Skin of body (tissue), 2 donors: Measurements from ENCODE around the gene TIMP3. TPM values are rescaled to one million over a fixed set of nuclear protein-coding genes. Genes with fewer than 3 reads are reported as not detected.

ENCODE experiments used
- DNase-seq: peaks from one replicate; lab custom pipeline; 2025; lab: John Stamatoyannopoulos, UW
- total RNA-seq: library from RNA; depleted of rRNA; stranded (reverse); fragments of >200 nt; gene quantifications from one replicate; pipeline ENCODE4 v1.2.3, GENCODE V29; 2014

The TIMP3 gene
- total RNA-seq, 1 donor from 2014 or later = 89.6 TPM

- DNase-seq = no peak
These were observed 25.6 kb downstream of the TIMP3 start for GRCh38 chr22:32827049-32827602.

DNA sequence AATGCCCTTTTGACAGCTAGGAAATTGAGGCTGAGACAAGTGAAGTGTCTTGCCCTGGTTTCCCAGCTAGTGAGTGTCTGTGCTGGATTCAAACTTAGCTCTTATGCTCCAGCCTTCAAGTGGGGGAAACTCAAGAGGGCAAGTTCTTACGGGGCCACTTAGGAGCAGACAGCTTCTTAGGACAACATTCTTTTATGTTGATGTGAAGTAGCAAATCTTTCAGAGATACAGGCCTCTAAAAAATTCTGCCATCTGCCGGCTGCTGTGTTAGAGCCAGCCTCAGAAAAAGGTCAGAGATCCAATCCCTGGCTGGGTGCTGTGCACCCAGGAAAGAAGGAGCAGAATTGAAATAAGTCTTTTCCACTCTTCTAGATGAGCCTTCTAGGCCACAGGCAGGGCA lies 26.6 kb downstream of the TIMP3 start:
- DNase-seq = no peak

GRCh38 chr22:32828561-32828960 lies 27.1 kb downstream of the TIMP3 start:
- DNase-seq = no peak

DNA sequence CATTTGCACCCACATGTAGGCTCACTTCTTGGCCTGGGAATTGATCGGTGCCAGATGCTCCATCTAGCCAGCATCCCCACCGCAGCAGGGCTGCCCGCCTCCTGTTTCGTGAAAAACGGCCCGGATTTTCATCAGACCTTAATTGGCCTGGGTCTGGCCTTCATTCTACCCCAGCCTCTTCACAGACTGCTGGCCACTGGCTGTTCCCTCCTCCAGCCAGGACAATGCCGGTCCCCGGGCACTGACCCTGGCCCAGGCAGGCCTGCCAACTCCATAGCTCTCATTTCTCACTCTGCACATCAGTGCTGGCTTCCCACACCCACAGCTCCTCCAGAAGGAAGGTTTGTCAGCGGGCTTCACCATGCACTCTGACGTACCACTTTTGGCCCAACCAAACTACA lies 27.9 kb downstream of the TIMP3 start:
- DNase-seq = no peak

DNA sequence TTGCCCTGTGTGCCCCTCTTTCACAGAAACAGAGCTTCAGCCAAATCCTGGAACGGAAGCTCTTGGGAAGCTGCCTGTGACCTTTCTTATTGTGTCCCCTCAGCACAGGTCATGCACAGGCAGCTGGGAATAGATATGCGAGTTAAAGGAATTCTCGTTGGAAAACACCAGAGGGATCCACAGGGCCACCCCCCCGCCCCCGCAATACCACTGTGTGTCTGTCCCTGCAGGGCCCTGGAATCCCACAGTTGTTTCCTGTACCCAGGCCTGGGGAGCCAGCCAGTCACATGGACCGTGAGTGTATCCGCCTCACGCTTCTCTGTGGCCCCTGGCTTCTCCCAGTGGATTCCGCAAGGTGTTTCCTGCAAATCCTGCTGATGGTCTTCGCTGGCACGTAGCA lies 29.0 kb downstream of the TIMP3 start:
- DNase-seq = peak; percentile 50

DNA sequence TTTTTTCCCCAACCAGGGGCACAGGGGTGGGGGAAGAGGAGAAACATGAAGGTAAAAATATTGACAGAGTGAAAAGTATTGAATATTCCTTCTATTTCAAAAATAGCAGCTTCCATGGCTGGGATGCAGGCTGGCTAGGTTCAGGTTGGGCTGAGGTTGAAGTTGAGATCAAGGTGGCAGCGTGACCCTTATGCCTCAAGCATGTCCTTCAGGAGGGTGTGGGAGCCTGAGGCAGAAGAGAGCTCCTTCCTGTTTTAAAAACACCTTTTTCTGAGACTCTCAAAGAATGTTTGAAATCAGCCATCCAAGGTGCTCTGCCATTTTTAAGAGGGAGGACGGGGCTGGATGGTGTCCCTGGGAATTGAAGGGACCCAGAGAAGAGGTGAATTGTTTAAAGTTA lies 29.5 kb downstream of the TIMP3 start:
- DNase-seq = no peak

- no peak for DNase-seq
These were observed 30.1 kb downstream of the TIMP3 start for GRCh38 chr22:32831584-32831983.

GRCh38 chr22:32832174-32832573 lies 30.7 kb downstream of the TIMP3 start:
- peak; percentile 23 for DNase-seq

GRCh38 chr22:32836280-32837123 lies 35.0 kb downstream of the TIMP3 start:
- no peak for DNase-seq

DNA sequence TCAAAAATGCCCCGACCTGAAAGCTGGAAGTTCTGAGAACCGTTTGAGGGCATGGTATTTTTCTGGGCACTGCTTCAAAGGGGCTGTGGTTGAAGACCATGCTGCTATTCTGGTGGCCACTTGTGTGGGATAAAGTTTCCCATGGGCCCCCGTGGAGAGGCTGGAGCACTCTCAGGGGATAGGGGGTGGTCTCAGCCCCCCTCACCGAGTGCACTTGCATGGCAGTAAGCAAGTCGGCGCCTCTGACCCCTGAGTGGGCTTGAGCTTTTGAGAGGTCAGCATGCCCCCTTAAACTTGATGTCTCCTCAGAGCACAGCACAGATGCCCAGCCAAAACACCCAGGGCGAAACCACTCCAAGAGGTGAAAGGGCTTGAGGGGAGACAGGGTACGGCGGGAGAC lies 35.6 kb downstream of the TIMP3 start:
- DNase-seq = no peak

DNA sequence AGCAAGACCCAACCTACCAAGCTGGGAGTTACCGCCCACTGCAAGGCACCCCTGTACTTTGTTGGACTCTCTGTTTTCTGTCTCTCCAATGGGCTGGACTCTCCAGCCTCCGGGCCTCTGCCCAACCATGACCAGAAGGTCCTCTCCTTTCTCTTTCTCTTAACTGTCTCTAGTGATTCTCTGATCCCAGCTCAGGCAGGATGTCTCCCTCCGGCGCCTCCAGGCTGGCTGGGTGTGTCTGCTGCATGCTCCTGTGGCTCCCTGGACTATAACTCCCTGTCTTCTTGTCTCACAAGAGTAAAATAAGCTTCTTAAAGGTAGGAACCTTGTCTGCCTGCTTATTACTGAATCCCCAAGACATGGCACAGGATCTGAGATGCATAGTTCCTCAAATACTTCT lies 36.3 kb downstream of the TIMP3 start:
- DNase-seq = no peak

- DNase-seq = peak; percentile 66
These were observed 38.5 kb downstream of the TIMP3 start for GRCh38 chr22:32839831-32840584.

GRCh38 chr22:32841175-32841574 lies 39.7 kb downstream of the TIMP3 start:
- no peak for DNase-seq

DNA sequence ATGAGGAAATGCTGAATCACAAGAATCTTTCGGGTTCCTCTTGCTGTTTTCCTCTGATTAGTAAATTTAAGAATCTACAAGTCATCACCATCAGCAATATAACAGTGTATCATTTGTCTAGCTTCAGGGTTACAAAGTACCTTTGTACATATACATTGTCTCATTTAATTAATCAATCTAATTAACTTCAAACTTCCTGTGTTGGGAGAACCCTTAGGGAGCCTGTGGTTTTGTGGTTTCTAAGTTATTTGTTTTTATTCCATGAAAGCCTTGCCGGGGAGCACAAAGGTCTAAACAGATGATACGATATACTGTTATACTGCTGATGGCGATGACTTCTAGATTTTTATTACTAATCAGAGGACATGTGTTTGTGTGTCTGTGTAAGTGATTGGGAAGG lies 41.0 kb downstream of the TIMP3 start:
- DNase-seq = no peak

DNA sequence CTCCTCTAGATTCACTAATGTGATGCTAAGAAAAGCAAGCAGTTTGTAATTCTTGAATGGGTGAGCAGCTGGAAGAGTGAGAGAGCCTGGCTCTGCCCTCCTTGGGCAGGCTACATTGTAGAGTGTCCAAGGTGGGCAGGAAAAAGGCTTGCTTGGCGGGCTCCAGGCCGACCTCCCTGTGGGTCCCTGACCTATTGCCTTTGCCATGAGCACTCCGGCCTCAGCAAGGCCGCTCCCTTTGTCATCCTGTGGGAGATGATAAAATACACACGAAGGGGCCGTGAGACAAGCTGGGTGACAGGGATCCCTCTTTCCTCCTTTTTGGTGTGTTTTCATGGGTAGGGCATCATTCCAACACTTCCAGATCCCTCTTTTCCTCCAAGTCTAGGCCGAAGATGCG lies 41.8 kb downstream of the TIMP3 start:
- no peak for DNase-seq

DNA sequence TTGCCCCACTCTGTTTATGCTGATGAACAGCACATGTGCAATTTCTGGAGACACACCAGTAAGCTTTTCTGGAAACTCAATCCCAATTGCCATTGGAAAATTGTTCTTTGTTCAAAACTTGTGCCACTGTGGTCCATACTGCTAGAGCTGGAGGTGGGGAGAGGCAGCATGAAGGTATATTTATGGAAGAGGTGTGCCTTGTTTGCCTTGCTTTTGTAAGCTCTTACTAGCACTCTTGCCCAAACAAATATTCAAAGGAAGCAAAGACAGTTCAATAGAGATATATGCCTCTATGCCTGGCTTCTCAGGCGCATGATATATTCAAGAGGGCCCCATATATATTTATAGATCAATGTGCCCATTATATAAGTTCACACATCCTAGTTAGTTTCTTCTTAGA lies 42.7 kb downstream of the TIMP3 start:
- DNase-seq = no peak

GRCh38 chr22:32846780-32847491 lies 45.4 kb downstream of the TIMP3 start:
- no peak for DNase-seq

DNA sequence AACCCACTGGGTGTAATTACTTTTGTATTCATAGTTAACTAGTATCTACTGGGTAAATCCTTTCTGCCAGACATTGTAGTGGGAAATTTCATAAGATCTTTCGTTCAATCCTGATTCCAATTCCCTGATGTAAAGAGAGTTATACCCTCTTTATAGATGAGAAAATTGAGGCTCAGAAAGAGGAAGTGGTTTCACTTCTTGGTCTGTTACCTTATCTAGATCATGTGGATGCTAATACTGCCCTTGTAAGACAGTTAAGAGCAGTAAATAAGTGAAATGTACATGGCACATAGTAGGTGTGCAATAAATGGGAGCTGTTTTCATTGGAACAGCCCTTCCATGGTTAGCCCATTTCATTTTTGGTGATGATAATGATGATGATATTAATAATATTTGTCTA lies 46.7 kb downstream of the TIMP3 start:
- DNase-seq = no peak

GRCh38 chr22:32849501-32849900 lies 48.0 kb downstream of the TIMP3 start:
- no peak for DNase-seq

DNA sequence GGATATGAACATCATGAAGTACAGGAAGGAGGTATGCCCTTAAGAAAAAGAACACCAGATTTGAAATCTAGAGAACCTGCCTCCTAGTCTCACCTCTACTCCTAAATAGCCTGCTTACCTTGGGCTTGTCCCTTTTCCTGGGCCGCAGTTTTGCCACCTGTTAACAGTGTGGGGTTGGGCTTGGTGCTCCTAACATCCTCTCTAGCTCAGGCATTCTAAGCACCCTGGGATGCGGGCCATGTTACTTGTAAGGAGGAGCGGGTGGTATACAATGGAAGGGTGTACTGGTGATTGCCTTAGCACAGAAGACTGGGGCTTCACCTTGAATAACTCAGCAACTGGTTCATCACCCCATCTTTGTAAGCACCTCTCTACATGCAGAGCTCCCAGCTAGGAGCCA lies 48.7 kb downstream of the TIMP3 start:
- DNase-seq = no peak

GRCh38 chr22:32850591-32851517 lies 49.3 kb downstream of the TIMP3 start:
- DNase-seq = no peak
